NB4 (cell line): Measurements from ENCODE around the gene USP36.
A peak's percentile ranks its signal among the peaks of the same experiment; 100 is the strongest.

Experiments used
- DNase-seq: peaks from one replicate; pipeline ENCODE4 v3.0.0; 2010; ENCODE audit warnings: low read depth
- H3K4me3 ChIP-seq: one replicate; pipeline ENCODE4 v1.5.1; 2011; ENCODE audit warnings: mild to moderate bottlenecking, low read depth, low read length, moderate library complexity
- MYC ChIP-seq: IDR thresholded peaks from 2 replicates; pipeline ENCODE4 v1.6.1; 2011; ENCODE audit warnings: low read depth, low read length
- POLR2A ChIP-seq: IDR thresholded peaks from 2 replicates; pipeline ENCODE4 v1.6.1; 2011; ENCODE audit warnings: mild to moderate bottlenecking; ENCODE audit not compliant: insufficient read length; ENCODE audit errors: extremely low read depth
- TF ChIP-seq, protein P1 (sequence below): IDR thresholded peaks from one replicate; pipeline ENCODE4 v1.5.1; 2012; ENCODE audit warnings: low read depth, low read length
- TF ChIP-seq, protein P2 (sequence below): IDR thresholded peaks from 2 replicates; pipeline ENCODE4 v1.6.1; 2011; ENCODE audit warnings: low read depth, low read length

USP36 gene

DNA sequence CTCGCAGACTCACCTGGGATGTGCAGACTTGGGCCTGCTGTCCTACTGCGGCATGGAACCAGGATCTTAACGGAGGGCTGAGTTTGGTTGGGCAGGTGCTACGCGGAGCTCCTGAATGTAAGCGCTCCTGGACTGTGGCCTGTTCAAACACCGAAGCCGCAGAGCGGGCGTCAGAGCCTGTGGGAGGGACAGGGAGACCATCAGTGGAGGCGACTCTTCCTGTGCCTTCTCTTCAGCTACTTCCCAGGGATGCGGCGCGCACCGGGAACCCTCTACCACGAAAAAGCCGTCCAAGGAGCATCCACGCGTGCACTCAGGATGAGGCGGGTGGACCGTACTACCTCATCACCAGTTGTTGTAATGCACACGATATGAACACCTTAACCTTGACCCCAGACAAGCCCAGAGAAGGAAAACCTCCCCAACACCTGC, 2.0 kb downstream of the USP36 start:
- peak overlapping the region; percentile 82 for H3K4me3 ChIP-seq
- no peak for DNase-seq

DNA sequence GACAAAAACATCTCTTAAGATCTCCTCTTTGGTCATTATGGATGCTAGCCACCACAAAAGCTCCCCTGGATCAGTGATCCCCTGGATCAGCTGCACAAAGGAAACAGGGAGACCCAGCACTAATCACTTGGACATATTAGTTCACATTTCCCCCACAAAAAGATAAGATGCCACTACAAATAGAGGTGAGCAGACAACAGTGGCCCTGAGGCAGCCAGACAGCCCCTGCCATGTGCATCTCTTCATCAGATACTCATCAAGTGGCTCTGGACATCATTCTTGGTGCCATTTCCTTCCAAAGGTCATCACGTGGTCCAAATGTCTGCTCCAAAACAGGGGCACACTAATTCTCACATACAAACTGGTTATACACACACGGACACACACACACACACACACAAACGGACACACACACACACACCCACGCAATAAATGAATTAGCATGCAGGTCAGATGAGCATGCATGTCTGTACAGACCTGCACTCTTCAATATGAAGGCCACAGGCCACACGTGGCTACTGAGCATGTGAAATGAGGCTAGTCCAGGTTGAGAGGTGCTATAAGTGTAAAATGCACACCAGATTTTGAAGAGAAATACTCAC, 4.1 kb downstream of the USP36 start:
- no peak for TF ChIP-seq MYC
- TF ChIP-seq, protein P1, sequence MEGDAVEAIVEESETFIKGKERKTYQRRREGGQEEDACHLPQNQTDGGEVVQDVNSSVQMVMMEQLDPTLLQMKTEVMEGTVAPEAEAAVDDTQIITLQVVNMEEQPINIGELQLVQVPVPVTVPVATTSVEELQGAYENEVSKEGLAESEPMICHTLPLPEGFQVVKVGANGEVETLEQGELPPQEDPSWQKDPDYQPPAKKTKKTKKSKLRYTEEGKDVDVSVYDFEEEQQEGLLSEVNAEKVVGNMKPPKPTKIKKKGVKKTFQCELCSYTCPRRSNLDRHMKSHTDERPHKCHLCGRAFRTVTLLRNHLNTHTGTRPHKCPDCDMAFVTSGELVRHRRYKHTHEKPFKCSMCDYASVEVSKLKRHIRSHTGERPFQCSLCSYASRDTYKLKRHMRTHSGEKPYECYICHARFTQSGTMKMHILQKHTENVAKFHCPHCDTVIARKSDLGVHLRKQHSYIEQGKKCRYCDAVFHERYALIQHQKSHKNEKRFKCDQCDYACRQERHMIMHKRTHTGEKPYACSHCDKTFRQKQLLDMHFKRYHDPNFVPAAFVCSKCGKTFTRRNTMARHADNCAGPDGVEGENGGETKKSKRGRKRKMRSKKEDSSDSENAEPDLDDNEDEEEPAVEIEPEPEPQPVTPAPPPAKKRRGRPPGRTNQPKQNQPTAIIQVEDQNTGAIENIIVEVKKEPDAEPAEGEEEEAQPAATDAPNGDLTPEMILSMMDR = no peak
- TF ChIP-seq, protein P2, sequence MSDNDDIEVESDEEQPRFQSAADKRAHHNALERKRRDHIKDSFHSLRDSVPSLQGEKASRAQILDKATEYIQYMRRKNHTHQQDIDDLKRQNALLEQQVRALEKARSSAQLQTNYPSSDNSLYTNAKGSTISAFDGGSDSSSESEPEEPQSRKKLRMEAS = no peak
- no peak overlapping the region for H3K4me3 ChIP-seq
- DNase-seq = no peak

More for the DNA sequence above, 2.0 kb downstream of the USP36 start:
- TF ChIP-seq MYC (no peak), POLR2A (no peak)
- TF ChIP-seq, protein P1 = no peak
- TF ChIP-seq, protein P2 = no peak

DNA sequence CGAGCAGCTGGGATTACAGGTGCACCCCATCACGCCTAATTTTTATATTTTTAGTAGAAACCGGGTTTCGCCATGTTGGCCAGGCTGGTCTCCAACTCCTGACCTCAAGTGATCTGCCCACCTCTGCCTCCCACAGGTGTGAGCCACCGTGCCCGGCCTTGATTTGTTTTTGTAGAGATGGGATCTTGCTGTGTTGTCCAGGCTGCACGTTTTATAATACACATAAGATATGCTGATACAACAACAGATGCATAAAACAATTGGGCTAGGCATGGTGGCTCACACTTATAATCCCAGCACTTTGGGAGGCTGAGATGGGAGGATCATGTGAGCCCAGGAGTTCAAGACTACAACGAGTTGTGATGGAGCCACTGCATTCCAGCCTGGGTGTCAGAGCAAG, 6.0 kb downstream of the USP36 start:
- H3K4me3 ChIP-seq = no peak overlapping the region
- DNase-seq = no peak
- no peak for TF ChIP-seq MYC
- TF ChIP-seq POLR2A = no peak
- TF ChIP-seq, protein P2 = no peak
- TF ChIP-seq, protein P1 = no peak

DNA sequence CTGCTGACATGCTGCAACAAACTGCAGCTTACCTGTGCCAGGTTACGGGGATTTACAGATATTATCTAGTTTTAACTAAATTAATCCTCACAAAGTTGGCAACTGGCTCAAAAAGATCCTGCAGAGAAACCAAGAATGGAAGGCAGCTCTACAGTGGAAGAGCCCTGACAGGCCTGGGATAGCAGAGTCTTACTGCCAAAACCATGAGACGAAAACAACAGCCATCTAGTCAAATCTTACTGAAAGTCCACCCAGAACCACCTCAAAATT, 8.1 kb downstream of the USP36 start:
- no peak overlapping the region for H3K4me3 ChIP-seq
- DNase-seq = no peak
- TF ChIP-seq, protein P1 = no peak
- TF ChIP-seq MYC = no peak
- TF ChIP-seq, protein P2 = no peak
- no peak for TF ChIP-seq POLR2A

DNA sequence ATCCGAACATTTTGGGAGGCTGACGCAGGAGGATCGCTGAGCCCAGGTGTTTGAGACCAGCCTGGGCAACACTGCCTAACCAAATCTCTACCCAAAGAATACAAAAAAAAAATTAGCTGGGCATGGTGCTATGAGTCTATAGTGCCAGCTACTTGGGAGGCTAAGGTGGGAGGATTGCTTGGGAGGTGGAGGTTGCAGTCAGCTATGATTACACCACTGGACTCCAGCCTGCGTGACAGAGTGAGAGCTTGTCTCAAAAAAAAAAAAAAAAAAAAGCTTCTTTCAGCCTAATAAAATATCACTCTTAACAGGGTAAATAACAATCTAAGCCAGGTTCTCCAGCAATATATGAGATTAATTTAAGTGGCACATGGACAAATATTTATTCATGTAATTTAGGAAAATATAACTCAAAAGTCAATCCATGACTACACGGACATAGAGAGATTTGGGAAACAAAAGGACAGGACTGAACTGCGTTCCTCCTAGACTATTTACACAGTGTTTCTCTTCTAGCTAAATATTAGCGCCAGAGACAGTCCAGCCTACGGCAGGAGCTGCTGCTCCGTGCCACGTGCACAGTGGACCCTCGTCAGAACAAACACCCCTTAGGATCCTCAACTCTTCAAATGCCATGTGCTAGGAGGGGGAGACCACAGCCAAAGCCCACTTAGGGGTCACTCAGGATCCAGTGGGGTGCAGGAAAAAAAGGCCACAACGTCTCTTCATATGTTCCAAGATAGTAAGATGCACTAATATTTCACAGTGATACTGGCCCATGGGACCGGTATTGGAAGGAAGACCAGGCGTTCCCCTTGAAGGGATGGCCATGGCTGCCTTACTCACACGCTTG, 8.7 kb downstream of the USP36 start:
- DNase-seq = no peak
- TF ChIP-seq, protein P1 = no peak
- TF ChIP-seq POLR2A (no peak), MYC (no peak)
- TF ChIP-seq, protein P2 = no peak
- no peak overlapping the region for H3K4me3 ChIP-seq
